Osteoblast (primary cell): ENCODE results near the gene ABO. TPM values are rescaled to one million over a fixed set of nuclear protein-coding genes. Genes with fewer than 3 reads are reported as not detected.

ENCODE experiments used
- DNase-seq: peaks from one replicate; pipeline ENCODE4 v3.0.0; 2011; ENCODE audit warnings: low spot score, mixed read lengths; ENCODE audit not compliant: insufficient read length; ENCODE audit errors: missing footprints
- H2AFZ ChIP-seq: 2 replicates; pipeline ENCODE4 v1.6.0; 2011; ENCODE audit warnings: mild to moderate bottlenecking, low read length
- H3K27ac ChIP-seq: 2 replicates; pipeline ENCODE4 v1.5.1; 2011; ENCODE audit warnings: mild to moderate bottlenecking, low read depth, low read length, moderate library complexity
- H3K27me3 ChIP-seq: 2 replicates; pipeline ENCODE4 v1.6.0; 2012; ENCODE audit warnings: mild to moderate bottlenecking, control low read depth, inconsistent platforms, low read length, moderate library complexity; ENCODE audit not compliant: insufficient read depth
- H3K36me3 ChIP-seq: 2 replicates; pipeline ENCODE4 v1.5.1; 2011; ENCODE audit warnings: mild to moderate bottlenecking, low read length, control low read depth, moderate library complexity; ENCODE audit not compliant: insufficient read depth
- H3K4me1 ChIP-seq: 2 replicates; pipeline ENCODE4 v1.5.1; 2011; ENCODE audit warnings: mild to moderate bottlenecking, low read length, control low read depth, moderate library complexity; ENCODE audit not compliant: insufficient read depth
- H3K4me2 ChIP-seq: 2 replicates; pipeline ENCODE4 v1.6.0; 2011; ENCODE audit warnings: mild to moderate bottlenecking, low read length; ENCODE audit not compliant: insufficient read depth
- H3K4me3 ChIP-seq: fragments of 200-600 bp; sonication (generic); 3 replicates; pipeline ENCODE4 v1.5.1; 2012; ENCODE audit warnings: mild to moderate bottlenecking, low read length, inconsistent platforms; ENCODE audit not compliant: insufficient read depth
- H3K79me2 ChIP-seq: 2 replicates; pipeline ENCODE4 v1.6.0; 2012; ENCODE audit warnings: mild to moderate bottlenecking, low read length, control low read depth, inconsistent platforms; ENCODE audit not compliant: insufficient read depth
- H3K9me3 ChIP-seq: 2 replicates; pipeline ENCODE4 v1.5.1; 2011; ENCODE audit warnings: low read depth, low read length, control low read depth
- H4K20me1 ChIP-seq: 2 replicates; pipeline ENCODE4 v1.6.0; 2012; ENCODE audit warnings: mild to moderate bottlenecking, low read length, control low read depth; ENCODE audit not compliant: insufficient read depth
- total RNA-seq: library from RNA; depleted of rRNA; stranded (reverse); fragments of >200 nt; gene quantifications from 2 replicates; pipeline ENCODE4 v1.2.3, GENCODE V29; 2012
- TF ChIP-seq, protein P1 (sequence below): IDR thresholded peaks from 2 replicates; pipeline ENCODE4 v1.5.1; 2011; ENCODE audit warnings: mild to moderate bottlenecking, low read depth, low read length, moderate library complexity; ENCODE audit errors: extremely low read depth

The ABO gene
- total RNA-seq, 1 donor = not detected

DNA sequence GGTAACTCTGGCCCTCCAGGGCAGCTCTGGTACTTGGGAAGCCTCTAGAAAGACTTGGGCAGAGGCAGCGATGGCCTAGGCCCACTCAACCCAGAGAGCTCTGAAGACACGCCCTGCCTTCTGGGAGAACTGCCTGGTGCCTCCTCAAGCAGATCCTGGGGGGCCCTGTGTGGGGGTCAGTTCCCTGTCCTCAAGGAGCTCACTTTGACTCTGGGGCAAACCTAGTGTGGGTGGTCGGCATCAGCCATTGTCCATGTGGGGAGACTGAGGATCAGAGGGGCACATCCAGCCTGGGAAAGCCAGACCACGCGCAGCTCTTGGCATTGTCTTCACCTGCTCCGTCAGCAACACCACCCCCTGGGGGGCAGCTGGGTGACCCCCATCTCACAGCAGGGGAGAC is 28.0 kb downstream of the ABO start:
- H3K79me2 ChIP-seq = no peaks in the 10 kb centered on the region
- H3K9me3 ChIP-seq = no peaks in the 10 kb centered on the region
- TF ChIP-seq, protein P1, sequence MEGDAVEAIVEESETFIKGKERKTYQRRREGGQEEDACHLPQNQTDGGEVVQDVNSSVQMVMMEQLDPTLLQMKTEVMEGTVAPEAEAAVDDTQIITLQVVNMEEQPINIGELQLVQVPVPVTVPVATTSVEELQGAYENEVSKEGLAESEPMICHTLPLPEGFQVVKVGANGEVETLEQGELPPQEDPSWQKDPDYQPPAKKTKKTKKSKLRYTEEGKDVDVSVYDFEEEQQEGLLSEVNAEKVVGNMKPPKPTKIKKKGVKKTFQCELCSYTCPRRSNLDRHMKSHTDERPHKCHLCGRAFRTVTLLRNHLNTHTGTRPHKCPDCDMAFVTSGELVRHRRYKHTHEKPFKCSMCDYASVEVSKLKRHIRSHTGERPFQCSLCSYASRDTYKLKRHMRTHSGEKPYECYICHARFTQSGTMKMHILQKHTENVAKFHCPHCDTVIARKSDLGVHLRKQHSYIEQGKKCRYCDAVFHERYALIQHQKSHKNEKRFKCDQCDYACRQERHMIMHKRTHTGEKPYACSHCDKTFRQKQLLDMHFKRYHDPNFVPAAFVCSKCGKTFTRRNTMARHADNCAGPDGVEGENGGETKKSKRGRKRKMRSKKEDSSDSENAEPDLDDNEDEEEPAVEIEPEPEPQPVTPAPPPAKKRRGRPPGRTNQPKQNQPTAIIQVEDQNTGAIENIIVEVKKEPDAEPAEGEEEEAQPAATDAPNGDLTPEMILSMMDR = no peak
- DNase-seq = peak; percentile 35
- peaks cover 10% of the 10 kb centered on the region for H3K27me3 ChIP-seq
- H3K4me3 ChIP-seq = no peak overlapping the region
- no peak overlapping the region for H3K27ac ChIP-seq
- H2AFZ ChIP-seq = no peak overlapping the region
- no peaks in the 10 kb centered on the region for H4K20me1 ChIP-seq
- no peaks in the 10 kb centered on the region for H3K4me1 ChIP-seq
- no peak overlapping the region for H3K4me2 ChIP-seq
- H3K36me3 ChIP-seq = no peaks in the 10 kb centered on the region

- TF ChIP-seq, protein P1 = no peak
- no peaks in the 10 kb centered on the region for H3K9me3 ChIP-seq
- H3K4me3 ChIP-seq = no peak overlapping the region
- H3K4me2 ChIP-seq = no peak overlapping the region
- DNase-seq = no peak
- H2AFZ ChIP-seq = no peak overlapping the region
- no peaks in the 10 kb centered on the region for H3K36me3 ChIP-seq
- no peaks in the 10 kb centered on the region for H3K4me1 ChIP-seq
- no peak overlapping the region for H3K27ac ChIP-seq
- H3K79me2 ChIP-seq = no peaks in the 10 kb centered on the region
- no peaks in the 10 kb centered on the region for H4K20me1 ChIP-seq
- peaks cover 10% of the 10 kb centered on the region for H3K27me3 ChIP-seq
Observed at GRCh38 chr9:133246562-133246961, 28.4 kb downstream of the ABO start.

DNA sequence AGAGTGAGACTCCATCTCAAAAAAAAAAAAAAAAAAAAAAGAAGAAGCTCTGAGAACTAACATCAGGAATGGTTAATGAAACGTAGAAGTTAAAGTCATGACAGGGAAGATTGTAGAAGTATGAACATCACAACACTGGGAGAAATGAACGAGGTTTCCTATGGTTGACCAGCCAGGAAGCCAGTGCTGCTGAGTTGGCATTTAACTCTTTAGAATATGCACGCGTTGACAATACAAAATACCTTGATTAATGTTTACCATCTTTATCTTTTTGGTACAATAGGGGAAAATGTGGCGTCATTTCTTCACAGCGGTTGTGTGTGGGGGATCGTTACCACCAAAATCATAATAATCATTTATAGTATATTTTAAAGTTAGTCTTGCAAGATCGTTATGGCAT is 32.0 kb downstream of the ABO start:
- Histone ChIP-seq H3K27me3 (no peaks in the 10 kb centered on the region), H3K79me2 (no peaks in the 10 kb centered on the region), H3K27ac (no peak overlapping the region), H2AFZ (no peak overlapping the region), H3K4me1 (peaks cover 8% of the 10 kb centered on the region), H3K36me3 (no peaks in the 10 kb centered on the region), H4K20me1 (no peaks in the 10 kb centered on the region), H3K9me3 (no peaks in the 10 kb centered on the region), H3K4me3 (no peak overlapping the region), H3K4me2 (no peak overlapping the region)
- DNase-seq = no peak
- TF ChIP-seq, protein P1 = no peak

GRCh38 chr9:133242241-133242640 is 32.8 kb downstream of the ABO start:
- no peaks in the 10 kb centered on the region for H3K79me2 ChIP-seq
- H3K4me3 ChIP-seq = no peak overlapping the region
- DNase-seq = peak; percentile 29
- no peaks in the 10 kb centered on the region for H3K36me3 ChIP-seq
- no peak overlapping the region for H3K4me2 ChIP-seq
- H3K9me3 ChIP-seq = no peaks in the 10 kb centered on the region
- no peaks in the 10 kb centered on the region for H3K27me3 ChIP-seq
- no peak overlapping the region for H2AFZ ChIP-seq
- H4K20me1 ChIP-seq = no peaks in the 10 kb centered on the region
- H3K27ac ChIP-seq = no peak overlapping the region
- TF ChIP-seq, protein P1 = no peak
- H3K4me1 ChIP-seq = peaks cover 14% of the 10 kb centered on the region
